H1 (cell line): ENCODE data around the gene CCDC71L. TPM values are rescaled to one million over a fixed set of nuclear protein-coding genes. Genes with fewer than 3 reads are reported as not detected.

Source experiments
- CTCF ChIA-PET: fragments of 300-600 bp; sonication (Branson Sonifier 250); formaldehyde crosslinking; loops from one replicate; lab custom pipeline; 2021; ENCODE audit not compliant: partially characterized antibody; lab: Charles Lee
- POLR2A ChIA-PET: fragments of 300-600 bp; sonication (Branson Sonifier 250); formaldehyde crosslinking; loops from one replicate; lab custom pipeline; 2021; ENCODE audit warnings: inconsistent platforms; ENCODE audit not compliant: partially characterized antibody; lab: Charles Lee
- DNase-seq, 2 experiments: peaks; one replicate each; pipeline versions ENCODE4 v3.0.0 to v3.0.0-alpha.2; 2010 to 2022; ENCODE audit warnings: low spot score in 2 of 2, low read depth in 1 of 2, mixed read lengths in 1 of 2
- FAIRE-seq: peaks from 2 replicates; lab custom pipeline; 2011; peaks lifted over from hg19 to GRCh38; lab: Jason Lieb, UNC
- H2AFZ ChIP-seq: 2 replicates; pipeline ENCODE4 v1.8.1; 2012; ENCODE audit warnings: low read length, inconsistent platforms
- H2AK5ac ChIP-seq: 2 replicates; pipeline ENCODE4 v1.6.1; 2013; ENCODE audit warnings: low read depth, low read length
- H2BK120ac ChIP-seq: replicated peaks from 2 replicates; pipeline ENCODE3; 2013; ENCODE audit warnings: low read depth, low read length, inconsistent platforms
- H2BK12ac ChIP-seq: 2 replicates; pipeline ENCODE4 v1.6.1; 2013; ENCODE audit warnings: low read depth, low read length
- H2BK15ac ChIP-seq: 2 replicates; pipeline ENCODE4 v1.6.1; 2013; ENCODE audit warnings: low read length
- H2BK20ac ChIP-seq: 2 replicates; pipeline ENCODE4 v1.6.1; 2013; ENCODE audit warnings: low read length
- H2BK5ac ChIP-seq: 2 replicates; pipeline ENCODE4 v1.6.1; 2013; ENCODE audit warnings: low read depth, low read length
- H3K14ac ChIP-seq: 2 replicates; pipeline ENCODE4 v1.6.1; 2013; ENCODE audit warnings: inconsistent platforms; ENCODE audit not compliant: insufficient read length
- H3K18ac ChIP-seq: 2 replicates; pipeline ENCODE4 v1.6.1; 2013; ENCODE audit warnings: low read length; ENCODE audit errors: extremely low read depth
- H3K23ac ChIP-seq: 2 replicates; pipeline ENCODE4 v1.6.1; 2013; ENCODE audit warnings: inconsistent platforms; ENCODE audit not compliant: insufficient read length
- H3K23me2 ChIP-seq: 2 replicates; pipeline ENCODE4 v1.6.1; 2013; ENCODE audit warnings: low read depth, low read length
- H3K27ac ChIP-seq: 2 replicates; pipeline ENCODE4 v1.6.1; 2011; ENCODE audit warnings: low read depth, low read length, inconsistent platforms
- H3K27me3 ChIP-seq, 4 experiments: replicated peaks in 1 of 4; 1 replicate in 1 of 4; 2 replicates in 3 of 4; pipeline versions ENCODE4 v1.6.1 to v1.8.1; 2011 to 2013; ENCODE audit warnings: low read length in 3 of 4, mild to moderate bottlenecking in 3 of 4, inconsistent platforms in 2 of 4, mixed read lengths in 2 of 4, moderate library complexity in 1 of 4; ENCODE audit not compliant: control insufficient read depth in 3 of 4, insufficient read depth in 3 of 4; ENCODE audit errors: extremely low read depth in 1 of 4
- H3K36me3 ChIP-seq, 4 experiments: 2 replicates each; pipeline versions ENCODE4 v1.6.1 to v1.8.1; 2011 to 2013; ENCODE audit warnings: mild to moderate bottlenecking in 4 of 4, low read length in 3 of 4, moderate library complexity in 2 of 4, control low read depth in 1 of 4, inconsistent platforms in 1 of 4; ENCODE audit not compliant: insufficient read depth in 4 of 4, control insufficient read depth in 2 of 4
- H3K4ac ChIP-seq: replicated peaks from 2 replicates; pipeline ENCODE3; 2013; ENCODE audit warnings: low read length, low read depth, mixed read lengths, inconsistent platforms; ENCODE audit not compliant: insufficient read length
- H3K4me1 ChIP-seq, 4 experiments: replicated peaks in 1 of 4; 1 replicate in 1 of 4; 2 replicates in 3 of 4; pipeline versions ENCODE4 v1.6.1 to v1.8.1; 2011 to 2013; ENCODE audit warnings: low read length in 3 of 4, inconsistent platforms in 2 of 4, mixed read lengths in 1 of 4; ENCODE audit not compliant: insufficient read depth in 4 of 4, control insufficient read depth in 3 of 4
- H3K4me2 ChIP-seq, 2 experiments: 2 replicates each; pipeline versions ENCODE4 v1.6.1 to v1.8.1; 2011 to 2013; ENCODE audit warnings: low read depth in 2 of 2, low read length in 2 of 2, control low read depth in 1 of 2, inconsistent platforms in 1 of 2, mild to moderate bottlenecking in 1 of 2; ENCODE audit not compliant: insufficient read depth in 1 of 2
- H3K4me3 ChIP-seq, 4 experiments: fragments of 200-600, 300-600 bp in 1 of 4; sonication (generic), shearing (Covaris generic), sonication (Bioruptor Twin) in 1 of 4; 2 replicates each; pipeline versions ENCODE4 v1.5.1 to v1.8.1; 2011 to 2016; ENCODE audit warnings: low read length in 4 of 4, low read depth in 3 of 4, control low read depth in 2 of 4, inconsistent platforms in 2 of 4, mild to moderate bottlenecking in 2 of 4, mixed read lengths in 1 of 4, moderate library complexity in 1 of 4; ENCODE audit not compliant: insufficient read depth in 2 of 4; ENCODE audit errors: extremely low read depth in 1 of 4
- H3K56ac ChIP-seq: replicated peaks from 2 replicates; pipeline ENCODE3; 2013; ENCODE audit warnings: low read depth, mild to moderate bottlenecking, mixed read lengths, low read length, inconsistent platforms; ENCODE audit not compliant: insufficient read length
- H3K79me1 ChIP-seq: 2 replicates; pipeline ENCODE4 v1.6.1; 2013; ENCODE audit warnings: low read depth, low read length, control low read depth
- H3K79me2 ChIP-seq, 2 experiments: 2 replicates each; pipeline versions ENCODE4 v1.6.1 to v1.8.1; 2012 to 2013; ENCODE audit warnings: low read length in 2 of 2, mild to moderate bottlenecking in 2 of 2, inconsistent platforms in 1 of 2; ENCODE audit not compliant: insufficient read depth in 2 of 2, control insufficient read depth in 1 of 2
- H3K9ac ChIP-seq, 4 experiments: replicated peaks in 1 of 4; 1 replicate in 1 of 4; 2 replicates in 3 of 4; pipeline versions ENCODE4 v1.6.1 to v1.8.1; 2011 to 2013; ENCODE audit warnings: low read depth in 3 of 4, low read length in 3 of 4, control low read depth in 2 of 4, mild to moderate bottlenecking in 2 of 4, moderate library complexity in 2 of 4, inconsistent platforms in 1 of 4; ENCODE audit errors: extremely low read depth in 1 of 4
- H3K9me3 ChIP-seq, 2 experiments: 2 replicates each; pipeline versions ENCODE4 v1.6.1 to v1.8.1; 2012 to 2013; ENCODE audit warnings: mild to moderate bottlenecking in 2 of 2, moderate library complexity in 2 of 2, control low read depth in 1 of 2, inconsistent platforms in 1 of 2, low read depth in 1 of 2, low read length in 1 of 2, mixed read lengths in 1 of 2; ENCODE audit not compliant: insufficient read depth in 2 of 2
- H4K20me1 ChIP-seq, 2 experiments: replicated peaks in 1 of 2; 2 replicates each; pipeline versions ENCODE3 to v1.8.1; 2011 to 2013; ENCODE audit warnings: inconsistent platforms in 2 of 2, low read length in 2 of 2, mild to moderate bottlenecking in 1 of 2; ENCODE audit not compliant: insufficient read depth in 2 of 2, control insufficient read depth in 1 of 2
- H4K5ac ChIP-seq: 2 replicates; pipeline ENCODE4 v1.6.1; 2013; ENCODE audit warnings: low read length, low read depth, mixed read lengths, inconsistent platforms; ENCODE audit not compliant: insufficient read length
- H4K8ac ChIP-seq: 2 replicates; pipeline ENCODE4 v1.8.0; 2013; ENCODE audit warnings: mild to moderate bottlenecking, moderate library complexity, low read length, inconsistent platforms; ENCODE audit not compliant: insufficient read depth; ENCODE audit errors: extremely low read depth
- H4K91ac ChIP-seq: replicated peaks from 2 replicates; pipeline ENCODE3; 2013; ENCODE audit warnings: low read length, mixed read lengths, inconsistent platforms; ENCODE audit not compliant: insufficient read length
- BACH1 ChIP-seq: IDR thresholded peaks from 2 replicates; pipeline ENCODE4 v1.6.1; 2012; ENCODE audit warnings: low read length, improper control_type of control experiment
- BCL11A ChIP-seq, 2 experiments: IDR thresholded peaks; one replicate each; pipeline ENCODE4 v1.6.1; 2011; ENCODE audit warnings: low read depth in 2 of 2, low read length in 2 of 2, mild to moderate bottlenecking in 2 of 2
- EZH2 ChIP-seq: fragments of 200-600 bp; sonication (generic); IDR thresholded peaks from 2 replicates; pipeline ENCODE4 v1.7.1; 2012; ENCODE audit warnings: low read depth, mild to moderate bottlenecking, moderate library complexity, low read length, inconsistent platforms; ENCODE audit not compliant: severe bottlenecking
- JUND ChIP-seq: IDR thresholded peaks from 2 replicates; pipeline ENCODE4 v1.6.1; 2011; ENCODE audit warnings: mild to moderate bottlenecking, improper control_type of control experiment, low read length
- KDM5A ChIP-seq: fragments of 200-600 bp; IDR thresholded peaks from 2 replicates; pipeline ENCODE4 v1.7.1; 2012; ENCODE audit warnings: mild to moderate bottlenecking, low read length, inconsistent platforms, mixed read lengths
- RAD21 ChIP-seq, 2 experiments: IDR thresholded peaks in 1 of 2; conservative IDR thresholded peaks in 1 of 2; 2 replicates each; pipeline ENCODE4 v1.6.1; 2011; ENCODE audit warnings: low read depth in 2 of 2, low read length in 2 of 2, improper control_type of control experiment in 1 of 2, inconsistent platforms in 1 of 2, mild to moderate bottlenecking in 1 of 2, moderate library complexity in 1 of 2
- SRF ChIP-seq: IDR thresholded peaks from 2 replicates; pipeline ENCODE4 v1.6.1; 2011; ENCODE audit warnings: mild to moderate bottlenecking, low read depth, low read length, moderate library complexity
- TAF1 ChIP-seq: IDR thresholded peaks from 2 replicates; pipeline ENCODE4 v1.6.1; 2011; ENCODE audit warnings: mild to moderate bottlenecking, low read depth, low read length
- TAF7 ChIP-seq: optimal IDR thresholded peaks from 2 replicates; pipeline ENCODE3; 2011; ENCODE audit warnings: low read depth, mild to moderate bottlenecking, inconsistent platforms, low read length, moderate library complexity, borderline replicate concordance
- USF2 ChIP-seq: IDR thresholded peaks from 2 replicates; pipeline ENCODE4 v1.6.1; 2011; ENCODE audit warnings: low read length, improper control_type of control experiment
- YY1 ChIP-seq: IDR thresholded peaks from 2 replicates; pipeline ENCODE4 v1.6.1; 2011; ENCODE audit warnings: low read depth, mild to moderate bottlenecking, low read length
- ZNF274 ChIP-seq: IDR thresholded peaks from 2 replicates; pipeline ENCODE4 v1.7.0; 2012; ENCODE audit warnings: low read length, borderline replicate concordance; ENCODE audit errors: extremely low read depth
- polyA plus RNA-seq, 7 experiments: library from polyadenylated mRNA; depleted of rRNA in 3 of 7; stranded (reverse) in 5 of 7; unstranded in 2 of 7; fragments of >200 nt in 5 of 7; fragments of 200-250 nt in 2 of 7; gene quantifications; 1 replicate in 5 of 7; 2 replicates in 1 of 7; 4 replicates in 1 of 7; pipeline versions ENCODE4 v1.2.1 to v1.2.3, GENCODE V29; 2011 to 2013; ENCODE audit warnings: missing spikeins in 2 of 7, mixed read lengths in 2 of 7
- total RNA-seq: library from RNA; stranded (reverse); fragmentation: NEBNext Ultra II Directional; extraction: Animal tissue kit (Norgen Biotek cat#: 25700); gene quantifications from 2 replicates; pipeline ENCODE4 v1.2.1, GENCODE V29; 2021

CCDC71L gene
- total and polyA plus RNA-seq, 2 of the 8 experiments (the other 6 are each of a cell fraction or from before 2014, with no cell fraction given), result 12.5 to 16.7 TPM

GRCh38 chr7:106613848-106614560 is 47.0 kb downstream of the CCDC71L start:
- Histone ChIP-seq H2BK20ac (no peak overlapping the region), H2BK15ac (no peak overlapping the region), H4K20me1 (no peaks in the 10 kb centered on the region), H2AK5ac (no peak overlapping the region), H3K79me2 (no peaks in the 10 kb centered on the region), H3K79me1 (no peaks in the 10 kb centered on the region), H3K18ac (no peak overlapping the region), H3K4me3 (no peak overlapping the region), H3K27ac (no peak overlapping the region), H2BK120ac (no peak overlapping the region), H4K91ac (no peak overlapping the region), H4K5ac (no peak overlapping the region), H3K23me2 (no peaks in the 10 kb centered on the region), H3K23ac (no peak overlapping the region), H3K27me3 (no peaks in the 10 kb centered on the region; a peak in 1 of 7 replicates), H2BK5ac (no peak overlapping the region), H3K9ac (no peak overlapping the region), H2AFZ (no peak overlapping the region), H3K4me2 (no peak overlapping the region), H2BK12ac (no peak overlapping the region), H3K4ac (no peak overlapping the region), H3K36me3 (no peaks in the 10 kb centered on the region), H3K56ac (no peak overlapping the region), H3K9me3 (no peaks in the 10 kb centered on the region), H3K4me1 (no peaks in the 10 kb centered on the region; a peak in 1 of 7 replicates), H3K14ac (no peak overlapping the region), H4K8ac (no peak overlapping the region)
- no peak for TF ChIP-seq JUND
- TF ChIP-seq RAD21 (IDR thresholded peaks at IDR 0.05 in 1 of 2, conservative IDR thresholded peaks at IDR 0.05 in 1 of 2; ENCODE audit: low read depth in 2 of 2, low read length in 2 of 2), result no peak
- no peak for TF ChIP-seq BCL11A (IDR thresholded peaks at IDR 0.05; ENCODE audit: low read depth in 2 of 2, low read length in 2 of 2)
- TF ChIP-seq SRF, result no peak
- no peak for TF ChIP-seq YY1
- no peak for TF ChIP-seq ZNF274
- no peak for TF ChIP-seq KDM5A
- TF ChIP-seq BACH1, result no peak
- TF ChIP-seq EZH2, result no peak
- no peak for TF ChIP-seq TAF1
- no peak for TF ChIP-seq TAF7
- TF ChIP-seq USF2, result no peak
- FAIRE-seq (no peak), DNase-seq (no peak)
- CTCF ChIA-PET, result no interaction called here
- POLR2A ChIA-PET, result no interaction called here
